Measurements from ENCODE around the gene ZNF366.

- TF ChIP-seq POLR2A (IDR thresholded peaks at IDR 0.05): no peak
- TF ChIP-seq CTCF (IDR thresholded peaks at IDR 0.05): no peak
Observed at GRCh38 chr5:72451741-72452505, 55.3 kb downstream of the ZNF366 start.
